ENCODE data around the gene RAB21.
"Not testable (repeated sequence)": the region's sequence is repeated elsewhere in the genome, so short reads cannot be mapped to it uniquely, and the experiment has no call there.

The RAB21 gene

GRCh38 chr12:71799106-71799505, 44.4 kb downstream of the RAB21 start:
- Histone ChIP-seq H3K4me3 (ENCODE audit: low read length) (no peak overlapping the region), H4K20me1 (ENCODE audit: insufficient read depth, low read length) (no peaks in the 10 kb centered on the region), H3K79me2 (ENCODE audit: low read length) (no peaks in the 10 kb centered on the region), H3K27me3 (ENCODE audit: low read depth, low read length) (no peaks in the 10 kb centered on the region), H3K9me3 (ENCODE audit: insufficient read depth, low read length) (no peaks in the 10 kb centered on the region), H3K4me1 (ENCODE audit: low read length) (no peaks in the 10 kb centered on the region), H3K27ac (ENCODE audit: low read length) (no peak overlapping the region), H2AFZ (ENCODE audit: low read depth, low read length) (no peak overlapping the region), H3K4me2 (ENCODE audit: low read length) (no peak overlapping the region), H3K36me3 (replicated peaks; ENCODE audit: low read depth, low read length) (peaks cover 6% of the 10 kb centered on the region), H3K9ac (ENCODE audit: low read length) (no peak overlapping the region)
- TF ChIP-seq, protein P1, sequence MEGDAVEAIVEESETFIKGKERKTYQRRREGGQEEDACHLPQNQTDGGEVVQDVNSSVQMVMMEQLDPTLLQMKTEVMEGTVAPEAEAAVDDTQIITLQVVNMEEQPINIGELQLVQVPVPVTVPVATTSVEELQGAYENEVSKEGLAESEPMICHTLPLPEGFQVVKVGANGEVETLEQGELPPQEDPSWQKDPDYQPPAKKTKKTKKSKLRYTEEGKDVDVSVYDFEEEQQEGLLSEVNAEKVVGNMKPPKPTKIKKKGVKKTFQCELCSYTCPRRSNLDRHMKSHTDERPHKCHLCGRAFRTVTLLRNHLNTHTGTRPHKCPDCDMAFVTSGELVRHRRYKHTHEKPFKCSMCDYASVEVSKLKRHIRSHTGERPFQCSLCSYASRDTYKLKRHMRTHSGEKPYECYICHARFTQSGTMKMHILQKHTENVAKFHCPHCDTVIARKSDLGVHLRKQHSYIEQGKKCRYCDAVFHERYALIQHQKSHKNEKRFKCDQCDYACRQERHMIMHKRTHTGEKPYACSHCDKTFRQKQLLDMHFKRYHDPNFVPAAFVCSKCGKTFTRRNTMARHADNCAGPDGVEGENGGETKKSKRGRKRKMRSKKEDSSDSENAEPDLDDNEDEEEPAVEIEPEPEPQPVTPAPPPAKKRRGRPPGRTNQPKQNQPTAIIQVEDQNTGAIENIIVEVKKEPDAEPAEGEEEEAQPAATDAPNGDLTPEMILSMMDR (IDR thresholded peaks at IDR 0.05; ENCODE audit: low read depth, low read length): no peak
- no peak for TF ChIP-seq EZH2phosphoT487 (IDR thresholded peaks at IDR 0.05; ENCODE audit: low read depth)

DNA sequence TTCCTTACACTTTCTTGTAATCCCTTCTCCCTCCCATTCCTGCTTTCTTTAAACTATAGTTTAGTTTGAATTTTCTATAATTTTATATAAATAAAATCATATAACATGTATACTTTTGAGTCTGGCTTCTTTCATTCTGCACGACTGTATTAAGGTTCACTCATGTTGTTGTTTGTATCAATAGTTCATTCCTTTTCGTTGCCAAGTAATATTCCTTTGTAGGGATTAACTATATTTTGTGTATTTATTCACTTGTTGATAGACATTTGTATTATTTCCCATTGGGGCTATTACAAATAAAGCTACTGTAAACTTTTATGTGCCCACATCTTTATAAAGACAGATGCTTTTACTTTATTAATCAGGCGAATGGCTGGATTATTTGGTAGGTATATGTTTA, 45.5 kb downstream of the RAB21 start:
- Histone ChIP-seq H3K4me3 (ENCODE audit: low read length) (no peak overlapping the region), H3K27me3 (ENCODE audit: low read depth, low read length) (no peaks in the 10 kb centered on the region), H3K4me2 (ENCODE audit: low read length) (no peak overlapping the region), H3K9me3 (ENCODE audit: insufficient read depth, low read length) (no peaks in the 10 kb centered on the region), H3K9ac (ENCODE audit: low read length) (no peak overlapping the region), H3K4me1 (ENCODE audit: low read length) (no peaks in the 10 kb centered on the region), H3K27ac (ENCODE audit: low read length) (no peak overlapping the region), H3K79me2 (ENCODE audit: low read length) (no peaks in the 10 kb centered on the region), H4K20me1 (ENCODE audit: insufficient read depth, low read length) (no peaks in the 10 kb centered on the region), H3K36me3 (replicated peaks; ENCODE audit: low read depth, low read length) (peaks cover 6% of the 10 kb centered on the region), H2AFZ (ENCODE audit: low read depth, low read length) (no peak overlapping the region)
- TF ChIP-seq, protein P1 (IDR thresholded peaks at IDR 0.05; ENCODE audit: low read depth, low read length): no peak
- TF ChIP-seq EZH2phosphoT487 (IDR thresholded peaks at IDR 0.05; ENCODE audit: low read depth): no peak

DNA sequence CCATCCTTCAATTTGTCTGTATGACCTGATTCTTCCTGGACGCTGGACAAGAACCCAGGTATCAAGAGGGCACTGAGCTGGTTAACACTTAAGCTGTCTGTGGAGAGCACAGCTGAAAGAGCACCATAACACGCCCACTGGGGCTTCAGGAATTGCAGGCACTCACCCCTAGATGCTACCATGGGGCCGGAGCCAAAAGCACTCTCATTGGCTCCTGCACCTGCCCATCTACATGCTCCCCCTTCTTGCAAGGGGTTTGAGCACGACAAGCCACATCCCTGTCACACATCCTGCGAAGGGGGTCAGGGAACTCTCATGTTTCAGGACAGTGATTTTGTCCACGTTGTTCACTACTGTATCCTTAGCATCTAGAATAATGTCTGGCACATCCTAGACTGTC, 49.8 kb downstream of the RAB21 start:
- Histone ChIP-seq H2AFZ (ENCODE audit: low read depth, low read length) (no peak overlapping the region), H3K27me3 (ENCODE audit: low read depth, low read length) (no peaks in the 10 kb centered on the region), H3K4me1 (ENCODE audit: low read length) (peaks cover 6% of the 10 kb centered on the region), H3K79me2 (ENCODE audit: low read length) (no peaks in the 10 kb centered on the region), H3K9ac (ENCODE audit: low read length) (no peak overlapping the region), H3K9me3 (ENCODE audit: insufficient read depth, low read length) (no peaks in the 10 kb centered on the region), H3K36me3 (replicated peaks; ENCODE audit: low read depth, low read length) (peaks cover 6% of the 10 kb centered on the region), H3K27ac (ENCODE audit: low read length) (no peak overlapping the region), H3K4me2 (ENCODE audit: low read length) (no peak overlapping the region), H3K4me3 (ENCODE audit: low read length) (no peak overlapping the region), H4K20me1 (ENCODE audit: insufficient read depth, low read length) (no peaks in the 10 kb centered on the region)
- no peak for TF ChIP-seq EZH2phosphoT487 (IDR thresholded peaks at IDR 0.05; ENCODE audit: low read depth)
- TF ChIP-seq, protein P1 (IDR thresholded peaks at IDR 0.05; ENCODE audit: low read depth, low read length): no peak

DNA sequence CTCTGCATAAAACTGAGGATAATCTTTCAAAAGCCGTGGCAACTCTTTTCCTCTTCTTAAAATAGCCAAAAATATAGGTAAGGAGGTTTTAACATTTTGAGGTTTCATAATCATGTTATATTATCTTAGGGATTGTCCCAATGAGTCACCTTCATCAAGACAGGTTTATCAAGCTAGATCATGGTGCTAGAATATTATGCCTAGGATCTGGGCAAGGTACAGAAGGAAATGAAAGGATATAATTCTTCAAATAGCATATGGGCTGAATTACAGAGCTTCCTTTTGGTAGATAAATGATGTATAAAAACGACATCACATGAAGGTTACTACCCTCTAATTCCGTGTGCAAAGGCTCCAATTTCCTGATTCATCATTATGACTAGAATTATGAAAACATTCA, 56.3 kb downstream of the RAB21 start:
- Histone ChIP-seq H3K36me3 (replicated peaks; ENCODE audit: low read depth, low read length) (no peaks in the 10 kb centered on the region), H3K27me3 (ENCODE audit: low read depth, low read length) (no peaks in the 10 kb centered on the region), H3K4me3 (ENCODE audit: low read length) (no peak overlapping the region), H4K20me1 (ENCODE audit: insufficient read depth, low read length) (no peaks in the 10 kb centered on the region), H2AFZ (ENCODE audit: low read depth, low read length) (no peak overlapping the region), H3K27ac (ENCODE audit: low read length) (no peak overlapping the region), H3K79me2 (ENCODE audit: low read length) (no peaks in the 10 kb centered on the region), H3K4me1 (ENCODE audit: low read length) (peaks cover 3% of the 10 kb centered on the region), H3K9me3 (ENCODE audit: insufficient read depth, low read length) (no peaks in the 10 kb centered on the region), H3K9ac (ENCODE audit: low read length) (no peak overlapping the region), H3K4me2 (ENCODE audit: low read length) (no peak overlapping the region)
- TF ChIP-seq, protein P1 (IDR thresholded peaks at IDR 0.05; ENCODE audit: low read depth, low read length): no peak
- no peak for TF ChIP-seq EZH2phosphoT487 (IDR thresholded peaks at IDR 0.05; ENCODE audit: low read depth)

DNA sequence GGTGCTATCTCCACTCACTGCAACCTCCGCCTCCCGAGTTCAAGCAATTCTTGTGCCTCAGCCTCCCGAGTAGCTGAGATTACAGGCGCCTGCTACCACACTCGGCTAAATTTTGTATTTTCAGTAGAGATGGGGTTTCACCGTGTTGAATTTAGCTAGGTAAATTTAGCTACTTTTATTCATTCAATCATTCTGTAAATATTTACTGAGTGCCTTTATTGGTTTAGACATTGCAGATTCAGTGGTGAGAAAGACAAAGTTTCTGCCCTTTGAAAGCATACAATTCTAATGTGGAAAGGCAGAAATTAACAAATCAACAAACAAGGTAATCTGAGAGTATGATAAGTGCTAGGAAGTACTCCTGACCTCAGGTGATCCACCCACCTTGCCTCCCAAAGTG, 60.6 kb downstream of the RAB21 start:
- H3K4me3 ChIP-seq (ENCODE audit: low read length); H3K9ac ChIP-seq (ENCODE audit: low read length); H3K27me3 ChIP-seq (ENCODE audit: low read depth, low read length); H3K4me2 ChIP-seq (ENCODE audit: low read length); H3K79me2 ChIP-seq (ENCODE audit: low read length); H3K9me3 ChIP-seq (ENCODE audit: insufficient read depth, low read length); H2AFZ ChIP-seq (ENCODE audit: low read depth, low read length); H3K4me1 ChIP-seq (ENCODE audit: low read length); H4K20me1 ChIP-seq (ENCODE audit: insufficient read depth, low read length); H3K36me3 ChIP-seq (replicated peaks; ENCODE audit: low read depth, low read length); H3K27ac ChIP-seq (ENCODE audit: low read length): not testable (repeated sequence)

GRCh38 chr12:71822088-71822487, 67.4 kb downstream of the RAB21 start:
- not testable (repeated sequence) for H3K27me3 ChIP-seq (ENCODE audit: low read depth, low read length); H3K4me1 ChIP-seq (ENCODE audit: low read length); H3K4me2 ChIP-seq (ENCODE audit: low read length); H3K79me2 ChIP-seq (ENCODE audit: low read length); H3K9me3 ChIP-seq (ENCODE audit: insufficient read depth, low read length); H4K20me1 ChIP-seq (ENCODE audit: insufficient read depth, low read length); H3K4me3 ChIP-seq (ENCODE audit: low read length); H3K27ac ChIP-seq (ENCODE audit: low read length); H3K36me3 ChIP-seq (replicated peaks; ENCODE audit: low read depth, low read length); H2AFZ ChIP-seq (ENCODE audit: low read depth, low read length); H3K9ac ChIP-seq (ENCODE audit: low read length)
